Vagina (tissue), 2 donors: ENCODE measurements around the gene SF3B4. TPM values are rescaled to one million over a fixed set of nuclear protein-coding genes. Genes with fewer than 3 reads are reported as not detected.

Source experiments
- DNase-seq, 2 donors: peaks; one replicate each; pipeline ENCODE4 v3.0.0-alpha.2; 2017; ENCODE audit errors: extremely low spot score in 2 of 2
- H3K27ac ChIP-seq: fragments of 200-600 bp; sonication (generic); one replicate; pipeline ENCODE4 v1.5.1; 2019
- H3K27me3 ChIP-seq: fragments of 200-600 bp; sonication (generic); one replicate; pipeline ENCODE4 v1.5.1; 2019
- H3K36me3 ChIP-seq, 2 donors: fragments of 200-600 bp; sonication (generic); one replicate each; pipeline ENCODE4 v1.5.1; 2017 to 2019
- H3K4me1 ChIP-seq: fragments of 200-600 bp; sonication (generic); one replicate; pipeline ENCODE4 v1.5.1; 2019
- H3K4me3 ChIP-seq, 2 donors: fragments of 200-600 bp; sonication (generic); 1 replicate in 1 of 2; 2 replicates in 1 of 2; pipeline ENCODE4 v1.5.1; 2016 to 2019
- H3K9me3 ChIP-seq: fragments of 200-600 bp; sonication (generic); one replicate; pipeline ENCODE4 v1.5.1; 2019
- POLR2A ChIP-seq, 2 donors: fragments of 450-650 bp; IDR thresholded peaks; one replicate each; pipeline ENCODE4 v1.6.1; 2017; ENCODE audit warnings: antibody characterized with exemption in 2 of 2, mild to moderate bottlenecking in 2 of 2, moderate library complexity in 2 of 2
- POLR2AphosphoS5 ChIP-seq, 2 donors: sonication (generic); formaldehyde crosslinking; IDR thresholded peaks; one replicate each; pipeline ENCODE4 v1.9.0; 2017; ENCODE audit warnings: antibody characterized with exemption in 2 of 2, mild to moderate bottlenecking in 2 of 2, low read depth in 1 of 2; ENCODE audit not compliant: insufficient read depth in 1 of 2
- intact Hi-C: fragments of 100-400 bp; cut with DNase I; formaldehyde crosslinking; loops from one replicate; pipeline ENCODE4 v1.15.1; 2023
- total RNA-seq: library from RNA; depleted of rRNA; stranded (reverse); fragments of >200 nt; gene quantifications from one replicate; pipeline ENCODE4 v1.2.3, GENCODE V29; 2016
- TF ChIP-seq, protein P1 (sequence below), 3 experiments: fragments of 450-650 bp in 2 of 3; fragments of 200-600 bp in 1 of 3; sonication (generic) in 1 of 3; IDR thresholded peaks; one replicate each; pipeline ENCODE4 v1.5.1; 2017 to 2019; ENCODE audit warnings: antibody characterized with exemption in 3 of 3, mild to moderate bottlenecking in 2 of 3, moderate library complexity in 2 of 3

Gene SF3B4
- total RNA-seq, 1 donor from 2014 or later: 21.6 TPM

DNA sequence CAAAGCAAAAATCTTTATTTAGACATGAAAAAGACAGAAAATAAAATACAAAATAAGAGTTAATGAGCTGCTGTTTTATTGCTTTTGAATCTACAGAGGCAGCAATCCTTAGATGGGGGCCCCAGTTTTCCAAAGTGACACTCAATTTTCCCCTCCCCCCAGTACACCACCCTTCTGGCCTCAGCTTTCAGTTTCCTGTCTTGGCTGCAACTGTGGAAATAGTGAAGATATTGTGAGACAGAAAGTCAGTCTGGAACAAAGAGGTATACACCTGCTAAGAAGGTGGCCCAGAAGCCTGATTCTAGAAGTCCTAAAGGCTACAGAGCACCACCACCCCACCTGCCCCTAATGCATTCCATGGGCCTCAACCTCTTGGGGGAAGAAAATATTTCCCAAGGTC, 10.2 kb upstream of the SF3B4 start:
- no peak for TF ChIP-seq POLR2AphosphoS5 (IDR thresholded peaks at IDR 0.05; ENCODE audit: insufficient read depth in 1 of 2, low read depth in 1 of 2)
- no peak for TF ChIP-seq POLR2A (IDR thresholded peaks at IDR 0.05)
- TF ChIP-seq, protein P1, sequence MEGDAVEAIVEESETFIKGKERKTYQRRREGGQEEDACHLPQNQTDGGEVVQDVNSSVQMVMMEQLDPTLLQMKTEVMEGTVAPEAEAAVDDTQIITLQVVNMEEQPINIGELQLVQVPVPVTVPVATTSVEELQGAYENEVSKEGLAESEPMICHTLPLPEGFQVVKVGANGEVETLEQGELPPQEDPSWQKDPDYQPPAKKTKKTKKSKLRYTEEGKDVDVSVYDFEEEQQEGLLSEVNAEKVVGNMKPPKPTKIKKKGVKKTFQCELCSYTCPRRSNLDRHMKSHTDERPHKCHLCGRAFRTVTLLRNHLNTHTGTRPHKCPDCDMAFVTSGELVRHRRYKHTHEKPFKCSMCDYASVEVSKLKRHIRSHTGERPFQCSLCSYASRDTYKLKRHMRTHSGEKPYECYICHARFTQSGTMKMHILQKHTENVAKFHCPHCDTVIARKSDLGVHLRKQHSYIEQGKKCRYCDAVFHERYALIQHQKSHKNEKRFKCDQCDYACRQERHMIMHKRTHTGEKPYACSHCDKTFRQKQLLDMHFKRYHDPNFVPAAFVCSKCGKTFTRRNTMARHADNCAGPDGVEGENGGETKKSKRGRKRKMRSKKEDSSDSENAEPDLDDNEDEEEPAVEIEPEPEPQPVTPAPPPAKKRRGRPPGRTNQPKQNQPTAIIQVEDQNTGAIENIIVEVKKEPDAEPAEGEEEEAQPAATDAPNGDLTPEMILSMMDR (IDR thresholded peaks at IDR 0.05): no peak
- intact Hi-C loops: no loop called here
- Histone ChIP-seq H3K4me1 (peaks cover 52% of the 10 kb centered on the region), H3K27me3 (no peaks in the 10 kb centered on the region), H3K9me3 (no peaks in the 10 kb centered on the region), H3K4me3 (no peak overlapping the region), H3K36me3 (no peaks in the 10 kb centered on the region), H3K27ac (peak overlapping the region; percentile 93)
- DNase-seq: no peak

DNA sequence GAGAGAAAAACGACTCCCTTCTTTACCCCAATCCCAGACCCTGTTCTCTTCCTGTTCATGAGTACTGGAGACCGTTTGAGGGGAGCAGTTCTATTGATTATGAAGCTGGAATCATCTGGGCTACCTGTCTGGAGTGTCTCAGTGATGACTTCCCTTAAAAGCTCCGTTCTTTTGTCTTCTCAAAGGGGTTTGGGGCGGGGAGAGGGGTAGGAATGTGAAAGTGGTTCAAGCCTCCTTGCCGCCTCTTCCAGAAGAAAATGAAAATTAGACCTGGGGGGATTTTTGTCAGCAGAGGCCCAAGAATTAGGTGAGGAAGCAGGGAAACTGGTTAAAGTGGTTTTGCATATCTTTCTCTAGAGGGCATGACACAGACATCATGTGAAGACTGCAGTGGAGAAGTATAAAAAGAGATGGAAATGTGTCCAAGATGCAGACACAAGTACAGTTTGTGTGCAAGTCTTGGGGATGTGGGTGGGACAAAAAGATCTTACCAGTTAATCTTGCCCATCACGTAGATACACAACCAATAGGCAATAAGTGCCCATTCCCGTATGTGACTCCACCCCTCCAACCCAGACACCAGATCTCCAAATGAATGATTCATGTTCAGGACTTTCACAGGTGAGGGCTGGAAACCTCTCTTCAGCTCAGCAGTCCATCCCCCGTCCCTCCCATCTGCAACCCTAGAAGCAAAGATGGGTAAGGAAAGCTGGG, 9.5 kb upstream of the SF3B4 start:
- Histone ChIP-seq H3K4me3 (peak overlapping the region; percentile 60 to 67), H3K27ac (peak overlapping the region; percentile 93), H3K36me3 (no peaks in the 10 kb centered on the region), H3K4me1 (peaks cover 52% of the 10 kb centered on the region), H3K27me3 (no peaks in the 10 kb centered on the region), H3K9me3 (no peaks in the 10 kb centered on the region)
- TF ChIP-seq, protein P1 (IDR thresholded peaks at IDR 0.05): no peak
- no peak for TF ChIP-seq POLR2AphosphoS5 (IDR thresholded peaks at IDR 0.05; ENCODE audit: insufficient read depth in 1 of 2, low read depth in 1 of 2)
- peak in 1 of 2 donors; percentile 36 for TF ChIP-seq POLR2A (IDR thresholded peaks at IDR 0.05)
- DNase-seq: no peak
- intact Hi-C loops: no loop called here

DNA sequence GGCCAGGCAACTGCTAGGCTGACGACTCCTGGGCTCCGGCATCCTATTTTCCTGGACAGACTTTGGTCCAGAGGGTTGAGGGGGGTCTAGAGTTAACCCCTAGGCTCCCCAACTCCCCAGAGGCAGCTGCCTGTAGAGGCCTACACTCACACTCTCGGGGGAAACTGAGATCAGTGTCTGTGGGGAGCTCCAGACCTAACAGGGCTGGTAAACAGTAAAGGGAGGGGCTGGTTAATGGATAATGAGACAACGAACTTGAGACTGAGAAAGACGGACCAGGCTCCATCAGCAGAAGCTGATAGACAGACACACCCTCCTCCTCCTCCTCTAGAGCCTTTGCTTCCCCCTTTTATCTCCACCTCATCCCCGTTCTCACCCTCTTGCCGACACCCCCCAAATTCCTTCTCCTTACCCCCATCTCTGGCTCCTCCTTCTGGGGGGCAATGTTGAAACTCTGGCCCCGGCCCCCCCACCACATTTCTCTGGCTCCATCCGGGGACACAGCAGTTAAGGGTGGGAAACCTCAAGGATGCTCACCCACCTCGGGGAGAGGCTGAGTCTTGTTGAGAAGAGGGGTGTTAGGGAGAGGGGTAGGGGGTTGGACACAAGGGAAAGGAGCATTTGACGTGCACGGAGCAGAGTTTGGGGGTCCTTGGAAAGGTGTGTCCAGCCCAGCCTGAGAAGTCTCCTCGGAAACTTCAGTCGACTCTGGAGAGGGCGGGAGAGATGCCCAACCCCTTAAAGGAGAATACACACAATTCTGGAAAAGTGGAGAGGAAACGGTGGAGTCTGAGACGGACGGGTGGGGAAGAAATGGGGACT, 8.8 kb upstream of the SF3B4 start, which contains the start of gene MTMR11:
Gene MTMR11 (minus strand): TSS at position 710 of the 822 bp plus-strand sequence. CDS start 232 bp downstream, at position 478.
- TF ChIP-seq POLR2A (IDR thresholded peaks at IDR 0.05): no peak
- TF ChIP-seq, protein P1 (IDR thresholded peaks at IDR 0.05): no peak
- TF ChIP-seq POLR2AphosphoS5 (IDR thresholded peaks at IDR 0.05; ENCODE audit: insufficient read depth in 1 of 2, low read depth in 1 of 2): peak in 1 of 2 donors; percentile 45
- no peaks in the 10 kb centered on the region for H3K9me3 ChIP-seq
- intact Hi-C loops: no loop called here
- no peaks in the 10 kb centered on the region for H3K27me3 ChIP-seq
- peak within 1 kb of the TSS; percentile 60 to 67 for H3K4me3 ChIP-seq
- peaks cover 0 to 7% of the 10 kb centered on the region in 2 donors for H3K36me3 ChIP-seq
- H3K27ac ChIP-seq: peak within 1 kb of the TSS; percentile 93
- no peak for DNase-seq
- H3K4me1 ChIP-seq: peaks cover 47% of the 10 kb centered on the region

DNA sequence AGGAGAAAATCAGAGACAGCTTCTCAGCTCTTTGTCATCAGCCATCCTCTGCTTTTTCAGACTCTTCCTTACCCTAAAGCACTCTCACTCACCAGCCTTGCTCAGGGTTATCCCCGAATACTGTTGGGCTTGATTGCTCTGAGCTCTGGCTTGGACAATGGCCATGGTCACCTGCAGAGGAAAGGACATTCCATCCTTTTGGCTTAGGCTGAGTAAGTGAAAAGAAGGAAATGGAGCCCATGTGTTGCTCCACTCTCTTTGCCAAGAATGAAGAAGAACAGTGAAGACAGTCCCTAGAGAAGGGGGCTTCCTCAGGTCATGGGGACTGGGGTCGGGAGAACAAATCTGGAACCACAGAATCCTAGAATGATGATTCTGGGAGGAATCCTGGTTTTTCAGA, 6.8 kb upstream of the SF3B4 start:
- Histone ChIP-seq H3K9me3 (no peaks in the 10 kb centered on the region), H3K27me3 (no peaks in the 10 kb centered on the region), H3K27ac (no peak overlapping the region), H3K36me3 (peaks cover 0 to 8% of the 10 kb centered on the region in 2 donors), H3K4me3 (no peak overlapping the region), H3K4me1 (peaks cover 41% of the 10 kb centered on the region)
- TF ChIP-seq, protein P1 (IDR thresholded peaks at IDR 0.05): no peak
- TF ChIP-seq POLR2A (IDR thresholded peaks at IDR 0.05) (no peak), POLR2AphosphoS5 (IDR thresholded peaks at IDR 0.05; ENCODE audit: insufficient read depth in 1 of 2, low read depth in 1 of 2) (no peak)
- intact Hi-C loops: no loop called here
- DNase-seq: no peak
